Activated T-cell treated with anti-CD3 and anti-CD28 coated beads, Interleukin-2, amount 50 U/mL, for 24 hours (primary cell): ENCODE results near the gene SPATA21.

Experiments
- DNase-seq: peaks from one replicate; pipeline ENCODE4 v3.0.0-alpha.2; 2020
- H3K27ac Mint-ChIP-seq: 2 replicates; pipeline ENCODE4 v1.8.0; 2020; ENCODE audit warnings: mild to moderate bottlenecking, mixed read lengths
- H3K27me3 Mint-ChIP-seq: 2 replicates; pipeline ENCODE4 v1.8.0; 2020; ENCODE audit warnings: mixed read lengths
- H3K36me3 Mint-ChIP-seq: 2 replicates; pipeline ENCODE4 v1.8.0; 2020; ENCODE audit warnings: low read depth, mixed read lengths
- H3K4me1 Mint-ChIP-seq: 2 replicates; pipeline ENCODE4 v1.8.0; 2020; ENCODE audit warnings: low read depth, mixed read lengths
- H3K4me3 Mint-ChIP-seq: 2 replicates; pipeline ENCODE4 v1.8.0; 2020; ENCODE audit warnings: mild to moderate bottlenecking, moderate library complexity, mixed read lengths
- H3K9me3 Mint-ChIP-seq: 2 replicates; pipeline ENCODE4 v1.8.0; 2020; ENCODE audit warnings: mixed read lengths

The SPATA21 gene

DNA sequence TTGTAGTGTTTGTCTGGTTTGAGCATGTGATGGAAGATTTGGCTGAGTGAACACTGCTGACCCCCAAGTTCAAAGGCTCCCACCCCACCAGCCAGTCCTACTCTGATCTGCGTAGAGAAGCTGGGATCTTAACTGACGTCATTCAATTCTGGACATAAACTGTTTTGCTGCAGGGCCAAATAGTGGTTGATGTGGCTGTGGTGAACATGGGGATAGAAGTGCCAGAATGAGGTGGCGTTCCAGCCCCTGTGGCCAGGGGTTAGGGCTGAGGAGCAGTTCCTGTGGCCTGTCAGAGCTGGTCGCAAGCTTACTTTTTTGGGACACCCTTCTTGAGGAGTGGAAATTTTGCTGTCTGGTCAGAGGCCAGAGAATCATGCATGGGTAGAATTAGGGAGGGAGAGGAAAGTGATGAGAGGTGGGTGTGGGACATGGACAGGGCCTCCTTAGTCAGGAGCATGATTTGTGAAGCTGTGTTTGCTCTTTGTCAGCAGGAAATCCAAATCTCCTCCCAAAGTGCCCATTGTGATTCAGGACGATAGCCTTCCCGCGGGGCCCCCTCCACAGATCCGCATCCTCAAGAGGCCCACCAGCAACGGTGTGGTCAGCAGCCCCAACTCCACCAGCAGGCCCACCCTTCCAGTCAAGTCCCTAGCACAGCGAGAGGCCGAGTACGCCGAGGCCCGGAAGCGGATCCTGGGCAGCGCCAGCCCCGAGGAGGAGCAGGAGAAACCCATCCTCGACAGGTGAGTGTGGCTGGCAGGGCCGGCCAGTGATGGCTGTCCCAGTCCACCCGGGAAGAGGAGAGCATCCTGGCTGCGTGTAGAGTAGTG, 44.3 kb downstream of the SPATA21 start:
- no peak for DNase-seq
- Mint-ChIP-seq H3K4me3 (no peak overlapping the region), H3K9me3 (no peaks in the 10 kb centered on the region), H3K4me1 (peaks cover 58% of the 10 kb centered on the region), H3K36me3 (peaks cover 83% of the 10 kb centered on the region), H3K27me3 (no peaks in the 10 kb centered on the region), H3K27ac (peak overlapping the region; percentile 90)

DNA sequence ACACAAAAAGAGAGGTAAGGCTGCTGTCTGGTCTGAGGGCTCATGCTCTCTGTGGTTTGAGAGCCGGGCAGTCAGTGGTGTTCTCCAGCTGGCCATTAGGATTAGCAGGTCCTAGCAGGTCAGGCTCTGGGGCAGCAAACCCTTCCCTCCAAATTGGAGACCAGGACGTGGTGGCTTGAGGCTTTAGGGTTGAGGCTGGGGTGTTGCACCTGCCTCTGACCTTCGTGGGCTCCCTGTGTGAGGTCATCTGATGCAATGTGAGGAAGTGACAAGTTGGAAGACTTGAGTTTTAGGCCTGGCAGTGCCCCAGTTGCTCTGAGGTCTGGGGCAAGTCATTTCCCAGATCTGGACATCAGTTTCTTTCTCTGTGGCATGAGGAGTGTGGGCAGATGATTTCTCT, 45.8 kb downstream of the SPATA21 start:
- no peak overlapping the region for H3K4me3 Mint-ChIP-seq

DNA sequence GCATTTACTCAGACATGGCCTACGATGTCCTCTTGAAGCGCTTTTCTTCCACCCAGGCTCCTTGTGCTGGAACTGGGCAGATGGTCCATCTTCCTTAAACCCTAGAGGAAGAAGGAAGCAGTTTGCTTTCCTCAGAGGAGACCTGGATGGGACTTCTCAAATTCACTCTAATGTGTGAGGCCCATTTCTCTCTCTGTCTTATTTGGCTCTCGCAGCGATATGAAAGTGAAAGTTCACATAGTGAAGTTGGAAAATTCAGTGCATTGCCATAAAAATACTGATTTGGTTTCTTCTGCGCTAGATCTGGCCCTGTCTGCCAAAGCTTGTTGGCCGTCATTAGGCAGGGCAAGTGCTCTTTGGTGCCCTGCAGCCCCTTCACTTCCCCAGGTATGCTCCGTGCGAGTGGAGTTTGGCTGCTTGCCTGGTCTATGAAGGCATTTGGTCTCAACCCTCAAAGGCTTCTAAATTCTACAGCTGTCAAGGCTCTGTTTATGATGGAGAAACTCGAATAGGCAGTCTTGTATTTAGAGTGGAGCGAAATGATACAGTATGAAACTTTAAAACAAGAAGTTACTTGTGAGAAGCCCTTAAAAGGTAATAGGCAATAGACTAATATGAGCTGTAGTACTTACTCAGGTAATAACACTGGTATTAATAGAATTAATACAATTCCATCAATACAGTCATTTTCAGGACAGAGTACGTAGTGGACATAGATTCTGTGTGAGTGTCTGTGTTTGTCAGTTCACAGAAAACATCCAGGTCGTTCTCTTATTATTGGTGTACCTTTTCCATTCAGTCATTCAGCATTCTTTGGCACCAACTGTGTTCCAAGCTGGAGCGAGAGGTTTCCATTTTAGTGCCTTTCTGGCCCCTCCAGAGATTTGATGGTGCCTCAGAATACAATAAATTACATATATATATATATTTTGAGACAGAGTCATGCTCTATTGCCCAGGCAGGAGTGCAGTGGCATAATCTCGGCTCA, 49.7 kb downstream of the SPATA21 start:
- no peaks in the 10 kb centered on the region for H3K27me3 Mint-ChIP-seq
- H3K4me1 Mint-ChIP-seq = peaks cover 85% of the 10 kb centered on the region
- peak overlapping the region; percentile 68 for H3K27ac Mint-ChIP-seq
- H3K9me3 Mint-ChIP-seq = no peaks in the 10 kb centered on the region
- H3K36me3 Mint-ChIP-seq = peaks cover 62% of the 10 kb centered on the region
- DNase-seq = no peak
- H3K4me3 Mint-ChIP-seq = peak overlapping the region; percentile 65

More for the DNA sequence above, 45.8 kb downstream of the SPATA21 start:
- Mint-ChIP-seq H3K27me3 (no peaks in the 10 kb centered on the region), H3K9me3 (no peaks in the 10 kb centered on the region), H3K4me1 (peaks cover 67% of the 10 kb centered on the region), H3K27ac (peak overlapping the region; percentile 90), H3K36me3 (peaks cover 73% of the 10 kb centered on the region)
- DNase-seq = no peak

DNA sequence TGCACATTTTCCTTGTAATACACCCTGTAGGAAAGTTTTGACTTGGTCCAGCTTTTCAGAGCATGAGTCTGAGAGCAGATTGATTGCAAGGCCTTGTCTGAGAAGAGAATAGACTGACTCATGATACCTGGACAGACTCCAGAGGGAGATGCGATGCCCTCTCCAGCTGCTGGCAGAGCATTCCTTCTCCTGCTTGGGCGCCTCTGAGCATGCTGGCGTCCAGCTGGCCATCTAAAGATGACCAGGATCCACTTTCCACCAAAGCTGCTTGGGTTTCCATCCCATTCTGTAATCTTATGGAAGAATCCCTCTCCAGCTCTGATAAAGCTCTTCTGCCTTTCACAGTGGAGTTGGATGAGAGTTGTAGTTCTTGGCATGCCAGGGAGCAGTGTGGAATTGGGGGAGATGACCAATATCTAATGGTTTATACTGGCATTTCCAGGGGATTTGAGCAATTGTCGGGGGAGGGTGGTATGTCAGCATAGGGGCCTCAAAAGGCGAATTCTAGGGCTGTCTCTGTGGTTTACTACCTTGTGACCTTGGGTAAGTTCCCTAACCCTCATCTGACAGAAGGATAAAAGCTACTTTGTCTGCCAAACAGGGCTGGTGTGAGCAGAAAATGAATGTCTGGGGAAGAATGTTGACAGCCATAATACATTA, 50.6 kb downstream of the SPATA21 start:
- peaks cover 81% of the 10 kb centered on the region for H3K4me1 Mint-ChIP-seq
- H3K36me3 Mint-ChIP-seq = peaks cover 60% of the 10 kb centered on the region
- peak overlapping the region; percentile 68 for H3K27ac Mint-ChIP-seq
- no peaks in the 10 kb centered on the region for H3K9me3 Mint-ChIP-seq
- H3K27me3 Mint-ChIP-seq = no peaks in the 10 kb centered on the region
- H3K4me3 Mint-ChIP-seq = peak overlapping the region; percentile 65
- no peak for DNase-seq

DNA sequence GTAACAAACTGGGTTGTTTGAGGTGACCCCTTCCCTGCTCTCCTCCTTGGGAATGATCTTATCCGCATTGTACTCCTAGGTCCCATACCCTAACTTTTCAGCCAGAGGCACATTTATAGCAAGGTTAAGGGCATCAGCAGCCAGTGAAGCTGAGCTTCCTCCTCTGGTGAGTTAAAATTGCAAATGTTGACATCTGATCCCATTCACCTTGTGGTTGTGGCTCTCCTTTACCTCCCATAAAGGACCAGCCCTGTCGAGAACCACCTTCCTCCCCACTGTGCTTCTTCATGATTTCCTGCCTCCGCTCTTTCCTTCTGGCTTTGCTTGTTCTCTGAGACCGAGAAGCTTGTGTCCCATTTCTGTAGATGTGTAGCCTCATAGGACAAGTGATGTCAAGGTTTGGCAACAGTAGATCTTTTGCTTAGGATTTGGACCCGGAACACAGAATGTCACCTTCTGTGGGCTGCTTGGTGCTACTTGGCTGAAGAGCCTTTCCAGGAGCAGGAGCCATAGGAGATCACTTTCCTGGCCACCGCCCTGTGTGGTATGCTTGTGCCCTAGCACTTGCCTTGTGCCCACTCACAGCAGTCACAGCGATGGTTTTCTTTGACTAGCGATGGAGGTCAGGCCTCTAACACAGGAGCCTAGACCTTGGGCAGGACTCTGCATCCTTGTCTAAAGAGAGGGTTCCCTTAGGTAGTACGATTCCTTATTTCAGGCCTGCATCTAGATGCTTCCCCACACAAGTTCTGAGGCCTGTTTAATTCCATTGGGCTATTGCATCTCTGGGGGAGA, 51.4 kb downstream of the SPATA21 start:
- H3K4me1 Mint-ChIP-seq = peaks cover 73% of the 10 kb centered on the region
- no peaks in the 10 kb centered on the region for H3K27me3 Mint-ChIP-seq
- peak overlapping the region; percentile 65 for H3K4me3 Mint-ChIP-seq
- H3K36me3 Mint-ChIP-seq = peaks cover 52% of the 10 kb centered on the region
- peak overlapping the region; percentile 68 for H3K27ac Mint-ChIP-seq
- no peaks in the 10 kb centered on the region for H3K9me3 Mint-ChIP-seq
- DNase-seq = no peak

DNA sequence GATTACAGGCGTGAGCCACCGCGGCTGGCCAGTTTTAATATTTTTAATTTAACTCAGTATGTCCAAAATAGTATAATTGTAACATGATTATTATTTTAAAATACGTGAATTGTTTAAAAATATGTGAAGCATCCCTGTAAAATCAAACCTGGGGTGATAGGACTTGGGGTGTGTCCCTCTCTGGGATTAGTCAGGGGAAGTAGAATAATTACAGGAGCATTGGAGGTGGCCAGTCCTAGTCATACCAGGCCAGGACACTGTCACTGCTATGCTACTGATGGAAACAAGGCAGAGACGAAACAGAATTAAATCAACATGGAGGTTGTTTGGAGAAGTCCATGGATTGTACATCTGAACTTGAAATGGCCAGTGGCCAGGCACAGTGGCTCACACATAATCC, 53.3 kb downstream of the SPATA21 start:
- peaks cover 69% of the 10 kb centered on the region for H3K4me1 Mint-ChIP-seq
- H3K4me3 Mint-ChIP-seq = no peak overlapping the region
- DNase-seq = no peak
- H3K9me3 Mint-ChIP-seq = no peaks in the 10 kb centered on the region
- peaks cover 55% of the 10 kb centered on the region for H3K36me3 Mint-ChIP-seq
- H3K27me3 Mint-ChIP-seq = no peaks in the 10 kb centered on the region
- H3K27ac Mint-ChIP-seq = peak overlapping the region; percentile 67

DNA sequence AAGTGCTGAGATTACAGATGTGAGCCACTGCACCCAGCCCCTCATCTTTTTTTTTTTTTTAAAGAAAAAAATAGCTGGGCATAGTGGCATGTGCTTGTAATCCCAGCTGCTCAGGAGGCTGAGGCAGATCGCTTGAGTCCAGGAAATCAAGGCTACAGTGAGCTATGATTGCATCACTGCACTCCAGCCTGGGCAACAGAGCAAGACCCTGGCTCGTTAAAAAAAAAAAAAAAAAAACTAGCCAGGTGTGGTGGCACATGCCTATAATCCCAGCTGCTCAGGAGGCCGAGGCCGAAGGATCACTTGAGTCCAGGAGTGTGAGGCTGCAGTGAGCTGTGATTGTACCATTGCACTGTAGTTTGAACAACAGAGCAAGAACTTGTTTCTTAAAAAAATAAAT, 56.4 kb downstream of the SPATA21 start:
- Mint-ChIP-seq H3K27ac (no peak overlapping the region), H3K4me1 (peaks cover 65% of the 10 kb centered on the region), H3K4me3 (no peak overlapping the region), H3K27me3 (no peaks in the 10 kb centered on the region), H3K36me3 (peaks cover 63% of the 10 kb centered on the region), H3K9me3 (no peaks in the 10 kb centered on the region)
- DNase-seq = no peak

DNA sequence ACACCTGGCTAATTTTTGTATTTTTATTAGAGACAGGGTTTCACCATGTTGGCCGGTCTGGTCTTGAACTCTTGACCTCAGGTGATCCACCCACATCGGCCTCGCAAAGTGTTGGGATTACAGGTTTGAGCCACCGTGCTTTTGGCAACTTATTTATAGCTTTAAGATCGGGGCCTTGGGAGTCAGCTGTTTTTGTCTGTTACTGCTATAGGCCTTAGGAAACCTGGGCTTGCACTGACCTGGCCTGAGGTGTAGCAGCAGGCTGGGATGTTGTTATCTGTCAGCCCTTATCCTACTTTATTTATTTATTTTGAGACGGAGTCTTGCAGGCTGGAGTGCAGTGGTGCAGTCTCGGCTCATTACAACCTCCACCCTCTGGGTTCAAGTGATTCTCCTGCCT, 58.8 kb downstream of the SPATA21 start:
- Mint-ChIP-seq H3K27ac (peak overlapping the region; percentile 22), H3K36me3 (peaks cover 61% of the 10 kb centered on the region), H3K4me3 (no peak overlapping the region), H3K9me3 (no peaks in the 10 kb centered on the region), H3K27me3 (no peaks in the 10 kb centered on the region), H3K4me1 (peaks cover 68% of the 10 kb centered on the region)
- no peak for DNase-seq

DNA sequence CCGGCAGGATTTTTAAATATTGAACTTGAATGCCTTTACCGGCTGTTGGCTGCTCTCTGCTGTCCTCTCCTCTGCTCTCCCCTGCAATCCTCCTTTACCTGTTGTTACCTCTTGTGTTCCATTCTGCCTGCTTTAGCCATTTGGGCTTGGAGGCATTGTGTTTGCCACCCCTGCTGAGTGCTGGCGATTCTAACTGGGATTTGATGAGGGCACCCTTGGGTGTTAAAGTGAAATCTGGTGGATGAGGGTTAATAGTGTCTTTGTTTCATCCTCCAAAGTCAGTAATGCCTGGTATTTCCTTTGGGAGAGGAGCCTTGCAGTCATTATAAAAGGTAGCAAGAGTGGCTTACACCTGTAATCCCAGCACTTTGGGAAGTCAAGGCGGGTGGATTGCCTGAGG, 60.3 kb downstream of the SPATA21 start:
- DNase-seq = no peak
- Mint-ChIP-seq H3K4me3 (no peak overlapping the region), H3K27ac (peak overlapping the region; percentile 13), H3K9me3 (no peaks in the 10 kb centered on the region), H3K4me1 (peaks cover 70% of the 10 kb centered on the region), H3K27me3 (no peaks in the 10 kb centered on the region), H3K36me3 (peaks cover 65% of the 10 kb centered on the region)

DNA sequence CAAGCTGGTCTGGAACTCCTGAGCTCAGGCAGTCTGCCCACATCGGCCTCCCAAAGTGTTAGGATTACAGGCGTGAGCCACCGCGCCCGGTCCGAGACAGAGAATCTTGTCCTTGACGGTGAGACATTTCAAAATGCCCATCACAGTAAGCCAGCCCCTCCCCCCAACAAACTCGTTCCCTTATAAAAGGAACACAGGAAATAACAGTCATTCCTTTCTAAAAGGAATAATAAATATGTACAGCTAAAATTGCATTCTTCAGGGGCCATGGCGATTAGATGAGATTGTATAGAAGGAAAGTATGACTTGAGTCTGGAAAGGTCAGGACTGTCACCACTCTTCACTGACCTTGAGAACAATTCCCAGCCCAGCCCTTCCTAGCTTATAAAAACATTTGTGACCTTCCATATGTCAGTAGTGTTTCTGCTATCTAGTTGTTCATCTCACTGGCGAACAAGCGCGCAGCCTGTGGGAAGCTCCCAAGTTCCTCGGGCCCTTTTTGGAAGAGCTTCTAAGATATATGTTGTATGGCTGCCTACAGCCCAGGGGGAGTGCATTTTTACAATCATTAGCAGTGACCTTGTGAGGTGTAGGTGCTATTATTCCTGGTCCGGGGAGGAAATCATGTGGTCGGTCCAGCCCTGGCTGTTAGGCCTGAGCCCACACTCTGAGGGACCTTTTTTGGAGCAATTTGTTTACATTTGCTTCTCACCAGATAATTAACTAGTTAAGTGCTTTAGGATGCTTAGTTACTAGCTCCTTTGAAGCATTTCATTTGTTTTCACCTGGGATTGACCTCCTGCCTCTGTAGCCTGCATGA, 61.5 kb downstream of the SPATA21 start:
- Mint-ChIP-seq H3K9me3 (no peaks in the 10 kb centered on the region), H3K4me3 (no peak overlapping the region), H3K36me3 (peaks cover 69% of the 10 kb centered on the region), H3K27me3 (no peaks in the 10 kb centered on the region), H3K4me1 (peaks cover 78% of the 10 kb centered on the region), H3K27ac (peak overlapping the region; percentile 80)
- no peak for DNase-seq

DNA sequence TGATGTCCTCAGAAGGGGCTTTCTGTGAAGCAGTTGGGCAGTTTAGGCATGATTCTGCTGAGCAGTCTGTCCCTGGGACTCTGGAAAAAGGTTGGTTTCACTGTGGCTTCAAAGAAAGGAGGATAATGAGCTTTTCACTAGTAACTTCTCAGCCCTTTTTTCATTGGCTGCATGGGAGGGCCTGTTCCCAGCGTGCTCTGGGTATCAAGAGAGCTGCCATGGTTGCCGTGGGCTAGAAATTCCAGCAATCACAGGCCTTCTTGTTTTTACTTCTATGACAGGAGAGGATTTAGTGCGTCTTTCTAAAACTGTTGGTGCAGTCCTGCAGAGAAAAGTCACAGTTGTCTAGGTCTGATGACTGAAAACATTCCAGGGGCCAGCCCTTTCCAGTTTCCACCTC, 63.0 kb downstream of the SPATA21 start:
- Mint-ChIP-seq H3K4me1 (peaks cover 80% of the 10 kb centered on the region), H3K27ac (peak overlapping the region; percentile 88), H3K36me3 (peaks cover 67% of the 10 kb centered on the region), H3K27me3 (no peaks in the 10 kb centered on the region), H3K4me3 (no peak overlapping the region), H3K9me3 (no peaks in the 10 kb centered on the region)
- DNase-seq = no peak

DNA sequence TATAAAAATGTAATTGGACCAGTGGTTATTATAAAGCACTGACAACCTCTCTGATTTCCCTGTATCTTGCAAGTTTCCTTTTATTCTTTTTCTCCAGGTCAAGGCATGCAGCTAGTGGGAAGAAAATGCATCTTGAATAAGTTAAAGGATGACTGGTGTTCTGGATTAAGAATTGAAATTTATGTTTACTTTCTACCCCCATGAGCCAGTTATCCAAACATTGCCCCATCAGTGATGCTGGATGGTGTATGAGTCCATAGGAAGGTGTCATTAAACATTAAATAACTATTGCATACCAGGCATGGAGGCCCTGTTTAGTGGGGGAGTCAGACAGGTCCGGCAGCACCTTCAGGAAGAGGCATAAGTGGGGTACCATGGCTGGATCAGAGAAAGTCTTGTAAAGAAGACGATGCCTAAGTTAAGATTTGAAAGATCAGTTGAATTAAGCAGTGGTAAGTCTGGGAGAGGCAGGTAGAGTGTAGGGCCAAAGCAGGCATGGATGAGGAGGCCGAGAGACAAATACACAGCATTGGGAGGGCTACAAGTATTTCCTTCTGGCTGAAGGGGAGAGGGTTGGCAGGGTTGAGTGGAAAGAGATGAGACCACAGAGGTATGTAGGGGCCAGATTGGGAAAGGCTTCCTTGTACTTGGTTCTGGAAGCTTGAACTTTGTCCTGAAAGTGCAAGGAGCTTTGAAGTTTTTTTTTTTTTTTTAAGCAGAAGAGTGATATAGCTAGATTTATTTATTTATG, 64.5 kb downstream of the SPATA21 start:
- DNase-seq = no peak
- Mint-ChIP-seq H3K27me3 (no peaks in the 10 kb centered on the region), H3K27ac (peak overlapping the region; percentile 95), H3K4me3 (peak overlapping the region; percentile 69), H3K4me1 (peaks cover 82% of the 10 kb centered on the region), H3K9me3 (no peaks in the 10 kb centered on the region), H3K36me3 (peaks cover 72% of the 10 kb centered on the region)
